ENCODE results near the gene ATAD3A.
"Not testable (repeated sequence)": the region's sequence is repeated elsewhere in the genome, so short reads cannot be mapped to it uniquely, and the experiment has no call there.

GRCh38 chr1:1495461-1495975 is 16.4 kb upstream of the ATAD3A start:
- TF ChIP-seq CTCF (IDR thresholded peaks at IDR 0.05; ENCODE audit: poor library complexity); EZH2 (IDR thresholded peaks at IDR 0.05; ENCODE audit: borderline replicate concordance): not testable (repeated sequence)

All from hepatocyte (in vitro differentiated cells).